Panc1 (cell line): ENCODE results near the gene ACADSB. TPM values are rescaled to one million over a fixed set of nuclear protein-coding genes. Genes with fewer than 3 reads are reported as not detected.

Experiments
- ATAC-seq: fragments of 200-7000 bp; cut with Tn5 transposase; 2 replicates; pipeline ENCODE4 v1.9.1; 2020; ENCODE audit warnings: mild to moderate bottlenecking, moderate library complexity
- BruUV-seq: library from RNA; stranded (reverse); fragments of 400-500 nt; replicated peaks from 2 replicates; lab custom pipeline; 2021; lab: Mats Ljungman, UMichigan
- CTCF ChIA-PET: fragments of 300-600 bp; sonication (Branson Sonifier 250); formaldehyde crosslinking; loops from one replicate; lab custom pipeline; 2022; ENCODE audit warnings: antibody characterized with exemption; lab: Charles Lee
- POLR2A ChIA-PET: fragments of 300-600 bp; sonication (Branson Sonifier 250); formaldehyde crosslinking; loops from one replicate; lab custom pipeline; 2022; ENCODE audit warnings: antibody characterized with exemption; lab: Charles Lee
- DNase-seq: peaks from one replicate; pipeline ENCODE4 v3.0.0-alpha.2; 2010; ENCODE audit warnings: low read depth, low spot score
- H3K27ac ChIP-seq: 2 replicates; pipeline ENCODE4 v1.5.1; 2011; ENCODE audit warnings: mild to moderate bottlenecking, low read length, inconsistent platforms
- H3K27me3 ChIP-seq: fragments of 200-500 bp; sonication (Bioruptor generic); 2 replicates; pipeline ENCODE4 v1.6.0; 2014; ENCODE audit warnings: low read length, inconsistent platforms; ENCODE audit not compliant: control insufficient read depth, insufficient read depth
- H3K36me3 ChIP-seq: fragments of 200-500 bp; sonication (Bioruptor generic); 2 replicates; pipeline ENCODE4 v1.5.1; 2014; ENCODE audit warnings: inconsistent platforms, mild to moderate bottlenecking, low read length, moderate library complexity; ENCODE audit not compliant: control insufficient read depth, insufficient read depth
- H3K4me1 ChIP-seq: 2 replicates; pipeline ENCODE4 v1.5.1; 2011; ENCODE audit warnings: inconsistent platforms, mild to moderate bottlenecking, low read length, moderate library complexity; ENCODE audit not compliant: control insufficient read depth, insufficient read depth
- H3K4me3 ChIP-seq, 2 experiments: 2 replicates each; pipeline ENCODE4 v1.5.1; 2011 to 2012; ENCODE audit warnings: low read depth in 2 of 2, low read length in 2 of 2, mild to moderate bottlenecking in 2 of 2, inconsistent platforms in 1 of 2, moderate library complexity in 1 of 2
- H3K9me3 ChIP-seq: fragments of 200-500 bp; sonication (Bioruptor generic); 2 replicates; pipeline ENCODE4 v1.5.1; 2014; ENCODE audit warnings: low read depth, mild to moderate bottlenecking, inconsistent platforms, low read length, moderate library complexity; ENCODE audit not compliant: control insufficient read depth, insufficient read depth
- CTCF ChIP-seq: fragments of 450-650 bp; IDR thresholded peaks from 2 replicates; pipeline ENCODE4 v1.5.1; 2017; ENCODE audit warnings: mild to moderate bottlenecking
- POLR2AphosphoS5 ChIP-seq: IDR thresholded peaks from 2 replicates; pipeline ENCODE4 v1.6.1; 2012; ENCODE audit warnings: mild to moderate bottlenecking, low read depth, low read length, moderate library complexity
- REST ChIP-seq, 2 experiments: IDR thresholded peaks; 2 replicates each; pipeline ENCODE4 v1.6.1; 2011 to 2012; ENCODE audit warnings: low read depth in 2 of 2, control low read depth in 1 of 2, low read length in 1 of 2, mild to moderate bottlenecking in 1 of 2, moderate library complexity in 1 of 2; ENCODE audit not compliant: insufficient read depth in 1 of 2
- SIN3A ChIP-seq: IDR thresholded peaks from 2 replicates; pipeline ENCODE4 v1.6.1; 2012; ENCODE audit warnings: low read depth, mild to moderate bottlenecking, low read length, moderate library complexity, borderline replicate concordance; ENCODE audit not compliant: insufficient read depth
- TCF7L2 ChIP-seq: IDR thresholded peaks from 2 replicates; pipeline ENCODE4 v1.6.1; 2011; ENCODE audit warnings: mild to moderate bottlenecking, low read depth, low read length, inconsistent platforms
- in situ Hi-C: cut with HindIII; loops from 2 replicates; pipeline ENCODE4 v1.10.0; 2016; ENCODE audit warnings: low sequenced_read_pairs, low pct_unique_long_range_greater_than_20kb
- intact Hi-C: fragments of 100-400 bp; cut with micrococcal nuclease; formaldehyde crosslinking; loops from one replicate; pipeline ENCODE4 v1.10.0; 2022; ENCODE audit not compliant: unreplicated experiment
- total RNA-seq: library from RNA; stranded (reverse); gene quantifications from one replicate; pipeline ENCODE4 v1.2.1, GENCODE V29; 2021; ENCODE audit not compliant: unreplicated experiment

Gene ACADSB
- total RNA-seq, 1 experiment from 2014 or later = 19.2 TPM

- no TSS peak for BruUV-seq
- intact Hi-C loops (no loop called here), in situ Hi-C loops (no loop called here)
- Histone ChIP-seq H3K4me1 (no peaks in the 10 kb centered on the region), H3K27ac (no peak overlapping the region), H3K9me3 (no peaks in the 10 kb centered on the region), H3K36me3 (no peaks in the 10 kb centered on the region), H3K27me3 (no peaks in the 10 kb centered on the region; the same call in 1 of the 2 replicates), H3K4me3 (no peak overlapping the region)
- POLR2A ChIA-PET = no interaction called here
- no peak for DNase-seq
- ATAC-seq = no peak
- no peak for TF ChIP-seq CTCF
- TF ChIP-seq POLR2AphosphoS5 = no peak
- CTCF ChIA-PET = no interaction called here
These were observed 49.2 kb downstream of the ACADSB start for GRCh38 chr10:123057968-123058367.

GRCh38 chr10:123061865-123062264, 53.1 kb downstream of the ACADSB start:
- intact Hi-C loops (no loop called here), in situ Hi-C loops (no loop called here)
- Histone ChIP-seq H3K9me3 (no peaks in the 10 kb centered on the region), H3K27me3 (peaks cover 11% of the 10 kb centered on the region), H3K27ac (no peak overlapping the region), H3K4me1 (no peaks in the 10 kb centered on the region), H3K36me3 (no peaks in the 10 kb centered on the region), H3K4me3 (no peak overlapping the region)
- CTCF ChIA-PET = no interaction called here
- DNase-seq = no peak
- no TSS peak for BruUV-seq
- TF ChIP-seq REST (IDR thresholded peaks at IDR 0.05; ENCODE audit: insufficient read depth in 1 of 2, low read depth in 2 of 2, low read length in 1 of 2) = no peak
- no peak for TF ChIP-seq SIN3A
- no peak for TF ChIP-seq TCF7L2
- TF ChIP-seq CTCF = no peak
- no peak for TF ChIP-seq POLR2AphosphoS5
- POLR2A ChIA-PET = no interaction called here
- no peak for ATAC-seq
